Endothelial cell of umbilical vein (primary cell): ENCODE measurements around the gene PPEF1.

Source experiments
- CTCF ChIP-seq, 2 donors: IDR thresholded peaks; 1 replicate in 1 of 2; 2 replicates in 1 of 2; pipeline ENCODE4 v1.5.1; 2011; ENCODE audit warnings: low read length in 2 of 2, mild to moderate bottlenecking in 2 of 2, moderate library complexity in 2 of 2, control low read depth in 1 of 2, inconsistent platforms in 1 of 2, low read depth in 1 of 2; ENCODE audit not compliant: insufficient read depth in 1 of 2; ENCODE audit errors: extremely low read depth in 1 of 2
- EZH2 ChIP-seq: IDR thresholded peaks from 2 replicates; pipeline ENCODE4 v1.6.1; 2012; ENCODE audit warnings: borderline replicate concordance, low read depth, mild to moderate bottlenecking, moderate library complexity, low read length, inconsistent platforms; ENCODE audit not compliant: severe bottlenecking
- GATA2 ChIP-seq: IDR thresholded peaks from 2 replicates; pipeline ENCODE4 v1.7.0; 2011; ENCODE audit warnings: low read depth, mild to moderate bottlenecking, moderate library complexity, mixed read lengths, low read length; ENCODE audit not compliant: insufficient read length, insufficient read depth
- JUN ChIP-seq: IDR thresholded peaks from 2 replicates; pipeline ENCODE4 v1.6.1; 2011; ENCODE audit warnings: borderline replicate concordance, low read depth; ENCODE audit not compliant: insufficient read length, insufficient read depth
- MYC ChIP-seq: IDR thresholded peaks from one replicate; pipeline ENCODE4 v1.6.1; 2011; ENCODE audit warnings: mild to moderate bottlenecking, low read depth, low read length
- POLR2A ChIP-seq: IDR thresholded peaks from 2 replicates; pipeline ENCODE4 v1.6.1; 2012; ENCODE audit warnings: low read depth, mild to moderate bottlenecking, control low read depth, low read length
- POLR2AphosphoS5 ChIP-seq: IDR thresholded peaks from 2 replicates; pipeline ENCODE4 v1.6.1; 2012; ENCODE audit warnings: low read depth, mild to moderate bottlenecking, control low read depth, low read length, moderate library complexity; ENCODE audit not compliant: insufficient read depth

DNA sequence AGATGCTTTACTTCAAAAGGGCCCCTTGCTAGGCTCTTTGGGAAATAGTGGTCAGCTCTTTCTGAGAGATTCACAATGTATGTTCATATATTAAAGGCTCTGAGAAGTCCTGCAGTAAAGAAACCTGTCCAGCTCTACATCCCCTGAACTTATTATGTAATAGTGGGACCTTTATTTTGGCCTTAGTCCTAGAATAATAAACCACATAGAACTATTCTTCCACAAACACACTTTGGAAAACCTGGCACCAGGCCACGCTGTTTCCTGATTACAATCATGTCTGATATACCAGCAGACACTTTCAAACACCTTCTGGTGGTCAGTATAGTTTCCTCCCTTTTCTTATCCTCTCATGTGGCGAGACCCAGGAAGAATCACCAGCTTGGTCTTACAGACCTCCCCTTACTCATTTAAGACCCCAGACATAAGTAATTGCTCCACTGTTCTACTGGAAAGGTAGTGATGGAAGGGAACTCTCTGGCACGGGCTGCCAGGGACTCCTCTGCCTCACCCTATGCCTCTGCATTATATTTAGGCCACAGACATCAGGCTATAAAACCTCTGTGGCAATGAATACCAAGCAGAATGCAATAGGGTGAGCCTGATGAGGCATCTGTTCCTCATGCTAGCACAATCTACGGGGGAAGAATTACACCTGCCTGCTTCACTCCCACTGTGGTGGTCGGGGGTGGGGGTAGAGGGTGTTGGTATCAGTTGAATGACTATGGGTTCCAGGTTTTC, 5.7 kb upstream of the PPEF1 start:
- no peak for TF ChIP-seq CTCF (IDR thresholded peaks at IDR 0.05; ENCODE audit: extremely low read depth in 1 of 2, insufficient read depth in 1 of 2, low read depth in 1 of 2, low read length in 2 of 2)
- TF ChIP-seq EZH2, result no peak
- TF ChIP-seq MYC, result no peak
- TF ChIP-seq POLR2AphosphoS5, result no peak
- peak; percentile 33 for TF ChIP-seq GATA2
- TF ChIP-seq JUN, result no peak
- no peak for TF ChIP-seq POLR2A
